Left hindlimb (tissue), 1 donor: ENCODE data around the gene PF4V1.
A peak's percentile ranks its signal among the peaks of the same experiment; 100 is the strongest.
"Not testable (repeated sequence)": the region's sequence is repeated elsewhere in the genome, so short reads cannot be mapped to it uniquely, and the experiment has no call there.

Source experiments
- DNase-seq: peaks from one replicate; pipeline ENCODE4 v3.0.0-alpha.2; 2018

The PF4V1 gene

DNA sequence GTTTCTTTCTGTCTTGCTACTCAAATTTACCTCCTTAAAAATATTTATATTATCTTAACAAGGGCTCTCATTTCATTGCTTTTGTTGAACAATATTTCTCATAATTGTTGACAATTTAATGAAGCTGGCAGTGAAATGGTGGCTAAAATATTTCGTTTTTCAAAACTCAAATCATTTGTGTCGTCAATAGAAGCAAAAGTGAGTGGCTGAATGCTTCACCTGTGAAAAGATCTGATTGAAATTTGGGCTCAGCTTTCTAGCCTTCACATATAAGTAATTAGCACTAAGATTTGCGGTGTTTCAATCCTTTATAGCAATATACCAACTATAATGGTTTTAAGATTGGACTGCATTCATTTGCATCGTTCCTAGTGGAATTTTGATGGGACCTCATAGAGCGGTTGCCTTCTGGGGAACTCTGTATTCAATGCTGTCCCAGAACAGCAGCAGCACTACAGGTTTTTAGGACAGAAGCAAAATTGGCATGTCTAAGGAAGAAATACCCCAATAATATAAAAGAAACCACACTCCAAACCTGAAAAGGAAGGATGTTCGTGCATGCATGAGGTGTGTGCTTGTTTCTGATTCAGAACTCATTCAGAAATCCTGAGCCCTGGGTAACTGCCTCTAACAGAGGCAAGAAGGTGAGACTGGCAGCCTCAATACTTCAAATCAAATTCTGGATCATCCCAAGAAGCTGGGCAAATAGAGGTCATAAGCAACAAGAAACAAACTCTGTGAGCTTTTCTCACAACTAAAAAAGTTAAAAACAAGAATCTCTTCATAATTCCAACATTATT, 18.6 kb downstream of the PF4V1 start:
- DNase-seq = no peak

- DNase-seq = no peak
Observed at GRCh38 chr4:73872316-73873108, 19.4 kb downstream of the PF4V1 start.

DNA sequence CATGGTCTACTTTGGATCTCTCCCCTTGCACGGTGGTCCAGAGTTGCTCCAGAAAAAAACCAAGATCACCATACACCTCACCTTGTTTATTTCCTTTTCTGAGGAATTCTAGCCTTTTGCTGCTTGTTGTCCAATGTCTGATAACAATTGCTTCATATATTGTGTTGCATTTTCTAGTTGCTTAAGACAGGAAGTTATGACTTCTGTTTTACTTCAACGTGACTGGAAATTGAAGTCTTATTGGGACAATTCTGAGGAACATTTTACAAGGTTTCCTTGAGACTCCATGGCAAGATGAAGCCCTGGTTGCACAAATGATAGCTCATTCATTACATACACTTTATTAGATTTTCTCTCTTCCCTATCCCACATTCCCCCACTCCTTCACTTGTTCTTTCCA, 21.3 kb downstream of the PF4V1 start:
- DNase-seq = no peak

DNA sequence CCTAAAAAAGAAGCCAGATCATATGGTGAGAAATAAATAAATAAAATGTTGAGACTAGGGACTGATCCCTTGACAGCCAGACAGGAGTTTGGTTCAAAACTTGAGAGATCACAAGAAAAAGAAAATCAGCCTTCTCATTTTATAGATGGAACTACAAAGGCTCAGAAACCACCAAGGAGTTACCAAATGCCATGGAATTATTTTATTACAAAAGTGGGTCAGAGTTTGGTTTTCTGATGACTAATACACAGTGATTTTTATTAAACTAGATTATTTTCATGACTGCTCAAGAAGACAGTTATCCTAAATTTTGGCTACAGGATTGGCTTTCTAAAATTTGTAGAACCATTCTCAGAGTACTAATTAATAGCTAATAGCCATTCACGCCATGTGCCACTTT, 22.3 kb downstream of the PF4V1 start:
- no peak for DNase-seq

GRCh38 chr4:73883306-73883705, 30.2 kb downstream of the PF4V1 start:
- DNase-seq = no peak

DNA sequence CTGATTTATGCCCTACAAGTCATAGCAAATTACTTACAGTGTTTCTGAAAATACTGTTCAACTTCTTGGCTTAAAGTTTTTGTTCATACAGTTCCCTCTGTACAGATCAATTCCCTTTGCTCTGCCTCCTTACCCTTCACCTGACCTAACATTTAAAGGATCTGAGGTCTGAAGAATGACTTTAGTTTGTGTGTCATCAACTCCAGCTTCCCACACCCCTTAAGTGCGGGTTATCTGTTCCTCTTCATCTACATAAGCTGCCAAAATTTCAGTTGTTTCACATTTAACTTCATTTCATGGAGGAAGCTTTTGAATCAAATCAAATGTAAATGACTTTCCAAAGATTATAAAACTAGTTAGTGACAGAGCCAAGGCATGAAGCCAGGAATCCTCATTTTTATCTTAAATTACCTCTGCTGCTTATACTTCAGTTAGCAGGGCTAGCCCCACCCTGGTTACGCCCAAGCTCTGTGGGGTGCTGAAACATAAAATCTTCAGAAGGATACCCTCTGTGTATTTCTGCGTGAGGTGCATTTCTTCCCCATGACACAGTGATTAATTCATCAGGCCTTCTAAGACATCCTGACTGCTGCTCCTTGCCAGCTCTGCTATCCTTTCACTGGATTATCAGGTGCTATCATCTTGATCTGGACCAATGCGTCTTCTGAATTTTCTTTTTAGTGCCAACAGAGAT, 32.6 kb downstream of the PF4V1 start:
- DNase-seq = no peak

- DNase-seq = no peak
Observed at GRCh38 chr4:73891326-73891725, 38.2 kb downstream of the PF4V1 start.

- DNase-seq = no peak
Observed at GRCh38 chr4:73891739-73892405, 38.8 kb downstream of the PF4V1 start.

DNA sequence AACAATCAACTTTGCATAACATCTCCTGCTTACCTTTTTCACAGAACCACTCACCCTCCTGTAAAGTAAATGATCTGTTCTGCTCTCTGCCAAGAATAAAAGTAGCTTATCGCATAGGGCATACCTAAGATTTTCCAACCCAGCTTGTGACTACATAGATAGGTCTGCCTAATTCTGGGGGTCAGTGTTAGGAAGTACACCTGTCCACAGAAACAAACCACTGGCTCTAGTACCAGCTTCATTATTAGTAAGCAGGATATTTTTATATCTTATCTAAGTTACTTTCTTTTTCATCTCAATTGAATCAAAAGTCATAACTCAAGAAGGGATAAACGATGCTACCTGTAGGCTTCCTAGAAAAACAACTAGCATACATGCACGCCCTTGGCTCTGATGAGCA, 39.9 kb downstream of the PF4V1 start:
- DNase-seq = no peak

GRCh38 chr4:73894001-73894400, 40.9 kb downstream of the PF4V1 start:
- DNase-seq = no peak

- DNase-seq = no peak
Observed at GRCh38 chr4:73895201-73896175, 42.4 kb downstream of the PF4V1 start.

- no peak for DNase-seq
Observed at GRCh38 chr4:73896416-73896815, 43.3 kb downstream of the PF4V1 start.

GRCh38 chr4:73897380-73898136, 44.5 kb downstream of the PF4V1 start:
- DNase-seq = no peak

GRCh38 chr4:73899338-73899737, 46.2 kb downstream of the PF4V1 start:
- not testable (repeated sequence) for DNase-seq

DNA sequence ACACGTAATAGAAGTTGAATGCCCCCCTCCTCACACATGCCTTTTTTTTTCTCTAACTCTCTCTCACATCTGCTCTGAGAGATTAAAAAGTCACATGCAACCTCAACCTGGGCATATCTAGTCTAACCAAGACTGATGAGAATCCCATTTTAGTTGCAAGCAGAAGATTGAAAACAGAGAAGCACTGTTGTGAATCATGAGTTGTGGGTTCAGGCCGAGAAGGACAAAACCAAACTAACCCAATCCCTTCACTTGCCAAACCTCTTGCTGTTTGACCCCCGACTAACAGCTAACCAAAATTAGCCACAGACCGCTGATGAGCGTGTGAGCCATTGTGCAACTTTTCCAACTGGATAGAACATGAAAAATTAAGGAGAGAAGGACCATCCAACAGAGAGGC, 47.9 kb downstream of the PF4V1 start:
- DNase-seq = peak; percentile 26

DNA sequence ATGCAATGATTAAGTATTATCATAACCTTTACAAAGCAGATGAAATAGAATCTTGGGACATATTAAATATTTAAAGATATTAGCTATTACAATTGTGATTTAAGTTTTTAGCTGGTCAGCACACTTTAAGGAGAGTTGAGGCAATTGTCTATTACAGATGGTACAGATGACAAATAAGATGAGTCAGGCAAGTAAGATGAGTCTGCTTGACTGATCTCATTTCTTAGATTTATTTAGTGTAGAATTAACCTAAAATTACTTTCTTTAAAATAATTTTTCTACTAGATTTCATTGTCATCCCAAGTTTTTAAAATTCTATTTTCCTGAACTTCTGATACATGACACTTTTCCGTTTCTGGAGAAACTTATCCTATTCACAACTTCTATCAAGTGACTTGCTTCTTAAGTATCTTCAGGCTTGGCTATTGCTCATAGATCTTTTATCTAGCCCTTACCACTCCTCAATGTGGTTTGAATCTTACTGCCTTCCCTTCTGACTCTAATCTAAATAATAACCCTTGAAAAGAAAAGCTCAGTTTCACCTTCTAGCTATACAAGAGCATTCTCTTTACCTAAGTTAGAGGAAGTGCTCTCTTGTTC, 49.0 kb downstream of the PF4V1 start:
- no peak for DNase-seq

GRCh38 chr4:73902817-73903547, 49.9 kb downstream of the PF4V1 start:
- no peak for DNase-seq
